ENCODE results near the gene NOMO2.
"Not testable (repeated sequence)": the region's sequence is repeated elsewhere in the genome, so short reads cannot be mapped to it uniquely, and the experiment has no call there.

Gene NOMO2

GRCh38 chr16:18384098-18384636 lies 177.7 kb downstream of the NOMO2 start:
- not testable (repeated sequence) for DNase-seq (ENCODE audit: low spot score)

GRCh38 chr16:18382696-18383095 lies 179.2 kb downstream of the NOMO2 start:
- not testable (repeated sequence) for DNase-seq (ENCODE audit: low spot score)
